HL-60 (cell line): ENCODE results near the gene GALNT9.

Experiments used
- DNase-seq, 2 experiments: peaks; one replicate each; pipeline ENCODE4 v3.0.0-alpha.2; 2010 to 2020; ENCODE audit warnings: low read depth in 1 of 2, low spot score in 1 of 2
- H3K27ac ChIP-seq: fragments of 250-450 bp; sonication (Bioruptor Pico); replicated peaks from 2 replicates; pipeline ENCODE4 v1.5.1; 2020; ENCODE audit warnings: mild to moderate bottlenecking, moderate library complexity
- H3K27me3 ChIP-seq: fragments of 250-450 bp; sonication (Bioruptor Pico); 2 replicates; pipeline ENCODE4 v1.5.1; 2021; ENCODE audit warnings: mild to moderate bottlenecking, moderate library complexity; ENCODE audit not compliant: insufficient read depth, poor library complexity, severe bottlenecking
- H3K4me3 ChIP-seq: replicated peaks from 2 replicates; pipeline ENCODE4 v1.5.1; 2011; ENCODE audit warnings: mild to moderate bottlenecking, control low read depth, low read length; ENCODE audit not compliant: insufficient read depth
- CTCF ChIP-seq: IDR thresholded peaks from one replicate; pipeline ENCODE4 v1.5.1; 2011; ENCODE audit warnings: low read length, control low read depth, inconsistent platforms; ENCODE audit not compliant: insufficient read depth
- GABPA ChIP-seq: IDR thresholded peaks from 2 replicates; pipeline ENCODE4 v1.6.1; 2012; ENCODE audit warnings: low read depth
- POLR2AphosphoS5 ChIP-seq: IDR thresholded peaks from 2 replicates; pipeline ENCODE4 v1.6.1; 2012; ENCODE audit warnings: low read depth
- REST ChIP-seq: IDR thresholded peaks from 2 replicates; pipeline ENCODE4 v1.6.1; 2012; ENCODE audit warnings: low read depth; ENCODE audit not compliant: insufficient replicate concordance
- SPI1 ChIP-seq: IDR thresholded peaks from 2 replicates; pipeline ENCODE4 v1.6.1; 2012; ENCODE audit warnings: low read depth, mild to moderate bottlenecking, borderline replicate concordance

The GALNT9 gene

GRCh38 chr12:132367852-132368251 lies 38.5 kb upstream of the GALNT9 start:
- Histone ChIP-seq H3K27me3 (no peaks in the 10 kb centered on the region), H3K27ac (no peak overlapping the region), H3K4me3 (no peak overlapping the region)
- no peak for DNase-seq
- TF ChIP-seq GABPA: no peak
- no peak for TF ChIP-seq CTCF
- no peak for TF ChIP-seq POLR2AphosphoS5
- TF ChIP-seq SPI1: no peak
- TF ChIP-seq REST: no peak

DNA sequence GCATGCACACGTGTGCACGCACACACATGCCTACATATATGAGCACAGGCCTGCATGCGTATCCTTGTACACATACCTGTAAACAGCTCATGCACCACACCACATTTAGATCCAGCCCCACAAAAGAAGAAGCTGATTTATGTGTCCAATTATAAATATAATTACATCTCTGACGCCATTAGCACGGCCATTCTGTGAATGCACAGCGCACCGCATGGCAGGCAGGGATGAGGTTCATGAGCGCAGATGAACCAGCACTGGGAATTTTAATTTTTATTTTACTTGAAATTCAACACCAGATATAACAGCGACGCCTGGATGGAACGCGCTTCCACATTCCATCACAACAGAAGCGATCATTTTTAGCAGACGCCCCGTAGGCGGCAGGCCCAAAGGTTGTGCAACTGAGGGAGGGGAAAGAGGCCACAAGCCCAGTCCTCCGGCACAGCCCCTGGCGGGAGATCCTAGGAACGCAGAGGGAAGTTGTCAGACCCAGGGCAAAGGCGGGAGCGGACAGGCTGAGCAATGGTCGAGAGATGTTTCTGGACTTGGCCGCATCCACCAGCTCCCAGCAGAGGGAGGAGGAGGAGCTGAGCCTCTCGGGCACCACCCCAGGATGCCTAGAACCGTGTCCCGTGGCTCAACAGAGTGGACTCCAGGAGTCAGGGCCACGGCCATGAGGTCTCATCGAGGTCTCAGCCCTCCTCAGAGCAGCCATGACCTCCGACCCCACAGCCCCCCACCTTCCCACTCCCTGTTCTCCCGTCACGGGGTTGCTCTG lies 37.9 kb upstream of the GALNT9 start:
- H3K27me3 ChIP-seq: no peaks in the 10 kb centered on the region
- no peak for TF ChIP-seq POLR2AphosphoS5
- no peak for TF ChIP-seq CTCF
- no peak for TF ChIP-seq REST
- TF ChIP-seq SPI1: no peak
- TF ChIP-seq GABPA: no peak
- H3K4me3 ChIP-seq: no peak overlapping the region

GRCh38 chr12:132366341-132366861 lies 37.0 kb upstream of the GALNT9 start:
- no peak for TF ChIP-seq POLR2AphosphoS5
- no peak for TF ChIP-seq GABPA
- TF ChIP-seq REST: no peak
- no peak for TF ChIP-seq SPI1
- TF ChIP-seq CTCF: no peak
- no peaks in the 10 kb centered on the region for H3K27me3 ChIP-seq
- DNase-seq: no peak
- H3K27ac ChIP-seq: no peak overlapping the region
- H3K4me3 ChIP-seq: no peak overlapping the region

More for the DNA sequence above, 37.9 kb upstream of the GALNT9 start:
- H3K27ac ChIP-seq: no peak overlapping the region
- DNase-seq: no peak
